Middle frontal gyrus (tissue), 1 donor: ENCODE results near the gene YWHAQ.
A peak's percentile ranks its signal among the peaks of the same experiment; 100 is the strongest.

Source experiments
- DNase-seq: peaks from one replicate; pipeline ENCODE4 v3.0.0-alpha.2; 2015; ENCODE audit warnings: low spot score; ENCODE audit errors: extremely low spot score

Gene YWHAQ

DNA sequence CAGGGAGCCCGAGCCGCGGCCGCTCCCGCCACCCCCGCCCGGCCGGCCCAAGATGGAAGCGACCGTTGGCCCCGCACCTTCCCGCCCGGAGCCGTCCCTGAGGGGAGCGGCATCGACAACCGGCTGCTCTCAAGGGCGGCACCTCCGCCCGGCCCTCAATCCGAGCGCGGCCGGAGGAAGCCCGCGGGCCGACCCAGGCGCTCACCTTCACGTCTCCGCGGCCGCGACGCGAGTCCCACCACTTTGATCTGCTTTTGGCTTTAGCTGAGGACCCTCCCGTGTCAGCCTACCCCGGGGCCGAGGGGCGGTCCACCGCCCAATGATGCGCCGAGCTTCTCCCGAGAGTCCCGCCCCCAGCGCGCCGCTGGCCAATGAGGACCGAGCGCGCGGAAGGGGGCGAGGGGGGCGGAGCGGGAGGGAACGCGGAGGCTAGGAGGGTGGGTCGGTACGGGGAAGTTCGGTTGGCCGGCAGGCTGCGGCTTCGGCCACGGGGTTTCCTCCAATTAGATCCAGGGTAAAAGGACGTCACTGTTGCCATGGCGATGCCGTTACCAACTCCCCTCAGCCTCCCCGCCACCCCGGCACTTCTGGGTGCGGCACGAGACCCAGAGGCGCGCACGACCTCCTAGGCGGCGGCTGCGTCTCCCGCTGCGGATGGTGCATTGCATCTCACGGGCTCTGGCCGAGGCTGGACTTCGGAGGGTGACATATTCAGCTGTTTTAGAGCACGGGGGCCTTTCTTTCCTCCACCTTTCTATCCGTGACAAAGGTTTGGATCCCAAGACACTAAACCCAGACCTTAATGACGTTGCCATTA lies at the start of gene YWHAQ:
YWHAQ (minus strand) TSS at position 262 of the 817 bp plus-strand sequence. CDS start 545 bp downstream, outside the sequence.
- DNase-seq: peak; percentile 97

DNA sequence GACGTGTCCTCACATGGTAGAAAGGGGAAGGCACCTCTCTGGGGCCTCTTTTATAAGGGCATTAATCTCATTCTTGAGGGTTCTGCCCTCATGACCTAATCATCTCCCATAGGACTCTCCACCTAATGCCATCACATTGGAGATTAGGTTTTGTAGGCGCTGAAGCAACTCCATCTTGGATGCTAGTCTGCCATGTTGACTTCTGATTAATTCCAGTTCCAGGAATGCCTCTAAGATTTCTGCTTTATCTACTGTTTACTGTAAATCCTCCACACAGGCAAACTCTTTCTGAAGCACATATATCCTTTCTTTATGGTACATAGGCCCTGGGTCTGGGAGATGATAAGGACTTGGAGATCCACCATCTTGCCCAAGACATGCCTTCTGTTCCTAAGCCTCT lies 49.3 kb upstream of the YWHAQ start:
- DNase-seq: no peak

DNA sequence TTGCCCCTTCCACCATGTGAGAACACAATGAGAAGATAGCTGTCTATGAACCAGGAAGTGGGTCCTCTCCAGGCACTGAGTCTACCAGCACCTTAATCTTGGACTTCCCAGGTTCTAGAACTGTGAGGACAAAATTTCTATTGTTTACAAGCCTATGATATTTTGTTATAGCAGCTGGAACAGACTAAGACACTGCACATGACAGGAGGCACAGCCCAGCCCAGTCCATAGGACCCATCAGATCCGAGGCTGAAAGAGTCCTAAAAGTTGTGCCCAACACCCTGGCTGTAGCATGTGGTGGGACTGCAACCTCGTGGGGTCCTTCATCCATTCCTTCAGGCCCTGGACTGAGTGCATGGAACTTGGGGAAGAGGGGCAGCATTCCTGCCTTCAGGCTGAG lies 48.4 kb upstream of the YWHAQ start:
- DNase-seq: no peak

DNA sequence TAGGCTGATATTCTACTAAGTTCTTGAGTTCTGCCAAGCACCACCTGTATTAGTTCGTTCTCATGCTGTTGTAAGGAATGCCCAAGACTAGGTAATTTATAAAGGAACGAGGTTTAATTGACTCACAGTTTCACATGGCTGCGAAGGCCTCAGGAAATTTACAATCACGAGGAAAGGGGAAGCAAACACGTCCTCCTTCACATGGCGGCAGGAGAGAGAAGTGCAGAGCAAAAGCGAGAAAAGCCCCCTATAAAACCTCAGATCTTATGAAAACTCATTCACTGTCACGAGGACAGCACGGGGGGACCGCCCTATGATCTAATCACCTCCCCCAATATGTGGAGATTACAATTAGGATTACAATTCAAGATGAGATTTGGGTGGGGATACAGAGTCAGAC lies 47.7 kb upstream of the YWHAQ start:
- DNase-seq: no peak

DNA sequence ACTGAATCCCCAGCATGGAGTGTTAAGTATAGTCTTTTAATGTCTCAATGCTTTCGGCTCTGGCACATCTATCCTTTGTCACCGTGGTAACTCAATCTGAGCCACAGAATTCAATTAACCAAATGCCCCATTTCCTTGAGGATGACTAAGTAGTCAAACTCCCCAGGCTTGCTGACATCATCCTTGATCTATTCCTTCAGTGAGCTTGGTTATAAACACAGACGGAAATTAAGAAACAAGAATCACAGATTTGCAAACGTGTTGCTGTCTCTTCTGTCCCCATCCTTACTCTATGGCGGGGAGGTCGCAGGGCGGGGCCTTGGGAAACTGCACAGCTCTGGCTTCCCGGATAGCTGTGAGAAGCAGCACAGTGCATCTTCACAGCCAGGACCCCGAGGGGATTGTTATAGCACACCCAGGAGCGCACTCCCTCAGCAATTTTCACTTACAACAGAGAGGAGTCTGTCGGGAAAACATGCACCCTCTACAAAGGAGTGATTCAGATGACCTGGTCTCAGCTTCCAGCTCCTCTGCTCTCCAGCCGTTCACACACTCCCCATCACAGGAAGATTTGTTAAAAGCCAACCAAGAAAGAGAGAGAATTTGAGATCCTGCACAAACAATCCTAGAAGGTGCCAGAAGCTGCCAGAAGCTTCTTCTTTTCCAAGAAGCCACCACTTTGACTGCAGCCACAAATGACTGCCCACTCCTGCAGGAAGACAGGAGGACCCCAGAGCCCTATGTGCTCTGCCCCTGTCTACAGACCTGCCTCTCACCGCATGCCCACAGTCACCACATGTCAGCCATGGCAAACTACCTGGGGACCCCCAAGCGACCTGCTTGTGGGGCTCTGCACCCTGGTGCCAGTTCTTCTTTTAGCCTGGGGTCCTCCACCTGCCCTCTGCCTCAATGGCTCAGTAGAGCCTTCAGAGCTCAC lies 44.9 kb upstream of the YWHAQ start:
- no peak for DNase-seq

DNA sequence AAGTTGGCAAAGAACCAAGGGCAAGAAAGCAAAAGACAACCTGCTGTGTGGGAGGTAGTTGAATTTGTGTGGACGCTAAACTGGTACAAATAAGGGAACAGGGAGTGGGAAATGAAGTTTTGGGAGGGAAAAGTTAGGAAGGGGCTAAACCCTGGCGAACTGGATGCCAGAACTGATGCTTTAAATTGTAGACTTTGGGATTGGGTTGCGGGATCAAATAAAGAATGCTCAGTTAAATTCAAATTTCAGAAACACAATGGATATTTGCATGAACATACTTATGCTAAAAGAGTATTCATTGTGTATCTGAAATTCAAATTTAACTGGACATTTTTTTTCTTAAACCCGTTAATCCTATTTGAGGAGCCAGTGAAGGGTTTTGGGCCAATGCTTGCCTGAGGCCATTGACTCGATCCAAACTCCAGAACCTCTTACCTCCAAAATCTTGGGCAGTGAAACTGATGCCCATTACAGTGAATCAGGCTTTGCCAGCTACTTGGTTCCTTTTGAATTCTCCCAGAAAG lies 44.2 kb upstream of the YWHAQ start:
- no peak for DNase-seq

DNA sequence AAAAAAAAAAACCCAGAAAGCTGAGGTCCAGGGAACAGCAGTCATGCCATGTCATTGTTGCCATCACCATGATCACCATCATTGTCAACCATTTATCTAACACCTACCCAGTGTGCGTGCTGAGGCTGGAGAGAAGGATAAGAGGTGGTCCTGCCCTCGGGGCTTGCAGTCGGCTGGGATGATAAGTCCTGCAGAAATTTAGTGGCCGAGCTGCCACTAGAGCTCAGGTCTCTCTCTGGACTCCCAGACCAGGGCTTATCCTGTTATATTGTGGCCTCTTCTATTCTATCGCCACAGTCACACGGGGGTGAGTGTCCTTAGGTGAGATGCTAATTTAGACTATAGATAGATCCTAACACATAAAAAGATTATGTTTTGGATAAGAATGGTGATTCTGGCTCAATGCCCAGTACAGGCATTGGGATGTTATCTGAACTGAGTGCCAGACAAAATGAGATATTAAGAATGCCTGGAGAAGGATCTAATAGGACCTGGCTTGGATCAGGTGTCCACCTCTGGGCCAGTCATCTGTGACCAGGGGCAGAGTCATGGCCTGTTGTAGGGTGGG lies 43.2 kb upstream of the YWHAQ start:
- DNase-seq: no peak

DNA sequence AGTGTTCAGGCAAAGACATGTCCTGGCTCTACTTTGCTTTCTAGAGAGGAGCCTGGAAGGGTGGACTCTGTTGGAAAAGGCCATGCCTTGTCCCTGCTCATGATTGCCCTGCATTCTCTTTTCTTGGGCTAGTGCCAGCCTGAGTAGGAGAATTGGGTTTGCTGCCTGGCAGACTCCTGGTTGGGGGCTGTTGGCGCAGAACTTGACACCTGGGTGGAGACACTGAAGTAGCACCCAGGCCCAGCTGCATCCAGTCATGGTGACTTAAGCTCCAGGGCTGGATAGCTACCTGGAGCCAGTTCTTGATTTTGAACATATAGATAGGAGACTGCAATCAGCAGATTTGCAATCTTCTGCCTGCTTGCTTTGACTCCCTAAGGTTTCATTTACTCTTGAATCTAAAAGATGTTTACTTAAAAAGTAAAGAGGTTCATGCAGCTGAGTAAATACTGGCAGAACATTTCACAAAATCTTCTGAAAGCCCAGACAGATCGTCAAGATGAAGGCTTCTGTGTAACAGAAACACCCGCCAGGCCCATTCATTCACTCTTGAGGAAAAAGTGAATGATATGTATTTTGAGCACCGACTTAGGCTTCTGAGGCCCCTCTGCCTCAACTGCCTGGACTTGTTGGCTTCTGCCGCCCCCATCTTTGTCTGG lies 38.0 kb upstream of the YWHAQ start:
- no peak for DNase-seq

DNA sequence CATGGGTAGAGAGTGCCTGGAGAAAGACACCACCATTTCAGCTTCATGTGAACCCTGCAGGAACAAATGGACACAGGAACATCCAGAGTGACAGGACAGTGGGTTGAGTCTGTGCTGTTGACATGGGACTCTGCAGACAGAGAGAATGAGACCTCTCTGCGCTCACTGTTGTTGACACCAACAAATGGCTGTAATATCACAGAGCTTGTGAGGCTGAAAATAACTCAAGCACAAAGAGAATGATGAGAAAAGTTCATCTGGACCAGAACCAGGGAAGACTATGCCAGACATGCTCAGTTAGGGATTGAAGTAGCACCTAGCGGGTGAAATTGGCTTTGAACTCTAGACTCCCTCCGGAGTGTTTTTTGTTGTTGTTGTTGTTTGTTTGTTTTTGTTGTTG lies 37.0 kb upstream of the YWHAQ start:
- no peak for DNase-seq

DNA sequence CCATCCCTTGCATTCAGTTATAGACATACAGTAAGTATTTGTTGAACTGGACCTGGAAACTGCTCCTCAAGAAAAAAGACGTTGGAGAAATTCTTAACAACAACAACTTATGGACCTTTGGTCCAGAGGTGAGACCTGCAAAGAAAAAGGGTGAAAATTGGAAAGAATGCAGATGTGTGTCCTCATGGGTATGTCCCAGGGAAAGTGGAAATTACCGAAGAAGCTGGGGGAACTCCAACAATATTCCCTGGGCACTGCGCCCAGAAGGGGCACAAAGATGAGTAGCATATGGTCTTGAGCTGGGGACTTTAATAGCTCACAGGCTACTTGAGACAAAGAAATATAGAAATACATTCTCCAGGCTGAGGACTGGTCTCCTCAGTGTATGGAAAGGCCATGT lies 35.5 kb upstream of the YWHAQ start:
- no peak for DNase-seq

DNA sequence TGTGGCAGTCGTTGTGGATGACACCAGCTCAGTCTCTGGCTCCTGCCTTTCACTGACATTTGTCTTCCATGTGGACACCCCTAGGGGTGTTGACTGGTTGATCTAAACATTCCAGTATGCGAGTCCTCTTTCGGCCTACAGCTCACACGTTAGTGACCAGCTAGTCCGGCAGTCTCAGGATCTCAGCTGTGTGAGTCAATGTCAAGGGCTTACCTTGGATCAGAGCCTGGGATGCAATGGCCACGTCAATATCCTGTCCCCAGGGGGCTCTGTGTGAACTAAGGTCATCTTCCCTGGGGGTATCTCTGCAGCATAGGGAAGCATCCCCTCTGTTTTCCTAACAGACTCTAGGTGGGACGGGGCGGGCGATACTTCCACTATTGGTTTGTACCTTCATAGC lies 35.1 kb upstream of the YWHAQ start:
- no peak for DNase-seq

DNA sequence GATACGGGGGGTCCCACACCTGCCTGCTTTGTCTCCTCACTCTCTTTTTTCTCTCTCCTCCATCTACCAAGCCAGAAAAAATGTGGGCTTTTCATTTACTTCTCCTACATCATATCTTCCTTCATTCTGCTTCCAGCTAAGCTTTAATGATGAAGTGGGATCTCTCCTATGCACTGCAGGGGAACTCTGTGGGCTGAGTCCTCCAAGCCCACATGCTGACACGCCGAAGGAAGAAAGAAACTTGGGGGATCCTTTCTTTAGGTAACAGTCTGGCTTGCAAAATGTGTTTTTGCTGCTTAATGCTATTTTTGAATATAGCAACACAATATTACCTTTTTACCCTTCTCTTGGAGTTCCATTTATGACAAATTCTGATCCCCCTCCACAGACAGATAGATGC lies 33.6 kb upstream of the YWHAQ start:
- DNase-seq: no peak

DNA sequence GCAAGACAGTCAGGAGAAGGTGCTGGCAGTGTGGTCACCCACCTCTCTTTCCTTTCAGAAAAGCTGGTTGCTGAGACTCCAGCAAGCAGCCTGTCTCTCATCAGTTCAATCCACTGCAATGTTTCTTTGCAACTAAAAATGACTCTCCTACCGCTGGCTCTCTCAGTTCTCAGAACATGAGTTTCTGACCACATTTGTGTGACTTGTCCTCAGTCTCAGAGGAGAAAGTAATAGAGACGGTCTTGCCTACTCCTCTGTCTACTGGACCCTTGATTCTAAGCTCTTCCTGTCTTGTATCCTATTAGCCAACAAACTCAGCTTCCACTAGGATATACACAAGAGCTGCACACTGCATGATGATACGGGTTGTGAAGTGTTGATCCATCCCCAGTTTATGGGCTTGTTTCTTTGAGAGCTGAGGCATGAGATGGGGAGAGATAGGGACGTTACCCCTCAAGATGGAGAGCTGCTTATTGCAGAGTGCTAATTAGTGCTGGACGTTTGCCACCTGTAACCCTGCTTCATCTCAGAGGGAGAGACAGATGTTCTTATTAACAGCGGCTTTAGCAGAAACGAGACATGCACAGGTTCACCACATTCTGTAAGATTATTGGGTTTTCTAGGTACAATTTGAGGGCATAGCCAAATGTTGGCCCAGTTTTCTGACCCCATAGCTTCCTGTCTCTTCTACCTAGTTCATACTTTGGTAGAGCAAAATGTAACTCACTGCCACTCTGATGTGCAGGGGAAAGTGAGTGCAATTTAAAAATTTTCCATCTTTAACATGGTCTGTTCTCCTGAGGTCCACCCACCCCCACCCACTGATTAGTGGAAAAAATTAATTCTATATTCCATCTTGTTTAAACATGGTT lies 32.4 kb upstream of the YWHAQ start:
- DNase-seq: no peak

DNA sequence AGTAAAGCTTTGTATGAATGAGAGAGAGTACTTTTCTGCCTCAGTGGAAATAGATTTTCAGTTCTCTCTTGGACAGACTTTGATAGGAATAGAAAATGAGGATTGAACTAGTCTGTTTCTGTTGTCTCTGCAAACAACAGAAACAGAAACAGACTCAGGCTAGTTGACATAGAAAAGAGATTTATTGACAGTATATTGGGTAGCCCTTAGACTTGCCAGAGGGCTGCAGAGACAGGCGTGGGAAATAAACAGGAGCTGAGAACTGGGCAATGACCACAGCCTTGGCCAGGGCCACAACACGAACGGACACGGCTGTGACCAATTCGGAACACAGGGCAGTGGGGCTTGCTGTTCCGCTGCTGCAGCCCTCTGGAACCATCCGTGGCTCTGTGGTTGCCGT lies 30.5 kb upstream of the YWHAQ start:
- no peak for DNase-seq

DNA sequence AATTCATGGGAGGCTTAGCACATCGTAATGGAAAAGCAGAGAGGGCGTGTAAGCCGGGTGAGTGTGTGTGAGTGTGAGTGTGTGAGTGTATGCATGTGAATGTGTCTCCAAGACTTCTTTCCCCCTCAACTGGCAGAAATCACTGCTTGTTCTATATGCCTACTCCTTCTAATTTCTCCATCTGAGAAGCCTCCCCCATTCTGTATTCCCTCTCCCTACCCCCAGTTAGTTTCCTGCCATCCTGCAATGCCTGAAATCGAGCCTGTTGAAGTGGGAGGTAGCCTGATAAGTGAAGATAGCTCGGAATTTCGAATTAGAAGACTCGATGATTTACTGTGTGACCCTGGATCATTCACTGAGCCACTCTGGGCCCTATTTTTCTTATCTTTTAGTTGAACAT lies 30.0 kb upstream of the YWHAQ start:
- no peak for DNase-seq

DNA sequence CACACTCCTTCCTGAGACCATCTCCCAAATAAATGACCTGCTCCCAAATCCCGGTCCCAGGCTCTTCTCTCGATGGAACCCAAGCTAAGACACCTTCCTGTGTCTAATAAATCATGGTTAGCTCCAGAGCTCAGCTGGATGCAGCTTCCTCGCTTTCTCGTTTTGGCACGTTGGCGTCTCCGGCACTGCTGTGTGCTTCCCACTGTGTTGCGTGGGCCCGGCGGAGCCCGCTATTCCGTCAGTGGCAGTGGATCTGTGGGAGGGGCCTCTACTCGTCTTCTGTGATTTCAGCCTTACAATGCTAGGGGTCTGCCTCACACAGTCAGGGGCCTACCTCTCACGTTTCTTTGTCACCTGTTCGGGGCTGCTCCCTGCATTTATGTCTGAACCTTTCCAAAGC lies 29.4 kb upstream of the YWHAQ start:
- DNase-seq: no peak

DNA sequence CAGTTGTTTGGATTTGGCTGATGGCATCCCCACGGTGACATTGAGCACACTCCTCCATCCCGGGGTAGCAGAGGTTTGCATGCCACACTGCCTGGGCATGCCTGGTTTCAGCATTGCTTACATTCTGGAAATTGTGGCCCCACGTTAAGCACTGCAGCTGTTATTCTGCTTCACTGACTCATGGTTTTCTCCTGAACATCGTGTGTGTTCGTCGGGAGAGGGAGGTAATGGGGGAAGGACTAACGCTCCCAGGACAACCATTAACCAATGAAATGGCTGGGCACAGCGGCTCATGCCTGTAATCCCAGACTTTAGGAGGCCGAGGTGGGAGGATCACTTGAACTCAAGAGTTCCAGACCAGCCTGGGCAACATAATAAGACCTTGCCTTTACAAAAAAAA lies 28.2 kb upstream of the YWHAQ start:
- DNase-seq: no peak

DNA sequence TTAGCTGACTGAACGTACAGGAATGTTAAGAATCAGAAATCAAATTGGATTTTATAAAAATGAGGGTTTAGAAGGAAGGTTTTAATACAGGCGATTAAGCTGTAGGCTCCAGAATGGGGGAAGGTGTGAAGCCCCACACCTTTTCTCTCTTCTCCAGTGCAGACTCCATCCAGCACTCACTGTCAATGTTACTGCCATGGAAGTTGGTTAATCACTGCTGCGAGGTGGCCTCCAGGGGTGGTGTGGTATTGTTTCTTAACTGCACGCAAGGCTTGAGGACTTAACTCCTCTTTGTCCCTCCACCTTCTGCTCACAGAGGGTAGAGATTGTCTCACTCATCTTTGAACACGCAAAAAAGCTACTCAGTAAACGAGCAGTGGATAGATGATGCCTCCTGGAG lies 26.9 kb upstream of the YWHAQ start:
- no peak for DNase-seq

DNA sequence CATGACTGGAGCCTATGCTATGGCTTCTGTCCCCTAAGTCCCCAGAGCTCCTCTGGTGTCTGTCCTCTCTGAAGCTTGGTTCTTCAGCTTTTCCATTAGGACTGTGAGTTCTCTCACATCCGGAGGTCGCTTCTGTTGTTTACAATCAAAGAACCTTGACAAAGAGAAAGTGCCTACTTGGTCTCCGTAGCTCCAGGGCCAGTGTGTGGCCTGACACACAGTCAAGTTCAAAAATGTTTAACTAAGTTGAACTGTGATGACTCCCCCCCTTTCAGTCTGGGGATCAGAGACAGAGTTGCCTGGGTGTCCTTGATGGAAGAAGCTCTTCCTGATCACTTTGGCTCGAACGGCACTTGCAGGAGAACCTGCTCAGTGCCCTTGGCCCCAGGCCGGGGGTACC lies 26.3 kb upstream of the YWHAQ start:
- DNase-seq: no peak

DNA sequence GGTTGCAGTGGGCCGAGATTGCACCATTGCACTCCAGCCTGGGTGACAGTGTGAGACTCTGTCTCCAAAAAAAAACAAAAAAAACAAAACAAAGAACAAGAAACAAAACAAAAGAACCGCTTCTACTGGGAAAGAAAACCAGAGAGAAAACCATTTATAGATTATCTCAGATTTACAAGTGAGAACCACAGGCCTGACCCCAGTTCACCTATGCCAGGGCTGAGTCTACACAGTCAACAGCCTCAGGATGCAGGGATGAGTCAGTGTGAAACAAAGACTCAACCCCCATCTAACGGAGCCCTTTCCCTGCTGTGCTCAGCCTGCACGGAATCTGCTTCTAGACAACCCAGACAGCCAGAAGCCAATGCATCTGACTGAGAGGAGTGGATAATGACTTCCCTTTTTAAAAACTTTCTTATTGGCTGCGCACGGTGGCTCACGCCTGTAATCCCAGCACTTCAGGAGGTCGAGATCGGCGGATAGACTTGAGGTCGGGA lies 25.5 kb upstream of the YWHAQ start:
- no peak for DNase-seq
